ENCODE data around the gene GALNT2. TPM values are rescaled to one million over a fixed set of nuclear protein-coding genes. Genes with fewer than 3 reads are reported as not detected.

Gene GALNT2
- total RNA-seq, 1 experiment from 2014 or later: 62.2 TPM

- no peak for TF ChIP-seq CTCF (IDR thresholded peaks at IDR 0.05; ENCODE audit: insufficient read depth in 1 of 2, low read depth in 1 of 2, low read length in 1 of 2, severe bottlenecking in 1 of 2, unreplicated experiment in 1 of 2)
- intact Hi-C loops (cut with micrococcal nuclease; ENCODE audit: unreplicated experiment): no loop called here
- POLR2A ChIA-PET: interaction anchor here (0.6 kb wide), 1 partner anchor 35 kb away, joined by 3 read pairs; no protein-coding TSS in a partner anchor
- Histone ChIP-seq H3K4me3 (ENCODE audit: low read depth, low read length) (no peak overlapping the region), H3K36me3 (ENCODE audit: control insufficient read depth, insufficient read depth, low read length) (no peaks in the 10 kb centered on the region; the same call in 1 of the 2 replicates), H3K27me3 (replicated peaks; ENCODE audit: control insufficient read depth, insufficient read depth, low read length) (no peaks in the 10 kb centered on the region), H3K4me1 (peaks cover 8% of the 10 kb centered on the region), H3K9me3 (no peaks in the 10 kb centered on the region)
- no peak for DNase-seq
- CTCF ChIA-PET: no interaction called here
- no peak overlapping the region for H3K4me3 Mint-ChIP-seq (ENCODE audit: unreplicated experiment)
- H3K36me3 Mint-ChIP-seq (ENCODE audit: insufficient read depth, unreplicated experiment): no peaks in the 10 kb centered on the region
- H3K9me3 Mint-ChIP-seq (ENCODE audit: unreplicated experiment): no peaks in the 10 kb centered on the region
- no TSS peak for BruUV-seq (replicated peaks)
- H3K4me1 Mint-ChIP-seq (ENCODE audit: low read depth, unreplicated experiment): peaks cover 23% of the 10 kb centered on the region
- no peak overlapping the region for H3K27ac Mint-ChIP-seq (ENCODE audit: unreplicated experiment)
- no peaks in the 10 kb centered on the region for H3K27me3 Mint-ChIP-seq (ENCODE audit: insufficient read depth, unreplicated experiment)
These were observed 56.5 kb downstream of the GALNT2 start for GRCh38 chr1:230123280-230124185.

- peaks cover 23% of the 10 kb centered on the region for H3K4me1 Mint-ChIP-seq (ENCODE audit: low read depth, unreplicated experiment)
- BruUV-seq (replicated peaks): no TSS peak
- no peak overlapping the region for H3K27ac Mint-ChIP-seq (ENCODE audit: unreplicated experiment)
- peaks cover 8% of the 10 kb centered on the region for H3K4me1 ChIP-seq
- no peaks in the 10 kb centered on the region for H3K36me3 Mint-ChIP-seq (ENCODE audit: insufficient read depth, unreplicated experiment)
- H3K4me3 Mint-ChIP-seq (ENCODE audit: unreplicated experiment): no peak overlapping the region
- no peaks in the 10 kb centered on the region for H3K9me3 Mint-ChIP-seq (ENCODE audit: unreplicated experiment)
- intact Hi-C loops (cut with micrococcal nuclease; ENCODE audit: unreplicated experiment): no loop called here
- ChIA-PET POLR2A (no interaction called here), CTCF (no interaction called here)
- H3K36me3 ChIP-seq (ENCODE audit: control insufficient read depth, insufficient read depth, low read length): no peaks in the 10 kb centered on the region; the same call in 1 of the 2 replicates
- TF ChIP-seq CTCF (IDR thresholded peaks at IDR 0.05; ENCODE audit: insufficient read depth in 1 of 2, low read depth in 1 of 2, low read length in 1 of 2, severe bottlenecking in 1 of 2, unreplicated experiment in 1 of 2): no peak
- H3K27me3 ChIP-seq (replicated peaks; ENCODE audit: control insufficient read depth, insufficient read depth, low read length): no peaks in the 10 kb centered on the region
- H3K9me3 ChIP-seq: no peaks in the 10 kb centered on the region
- H3K4me3 ChIP-seq (ENCODE audit: low read depth, low read length): no peak overlapping the region
- no peaks in the 10 kb centered on the region for H3K27me3 Mint-ChIP-seq (ENCODE audit: insufficient read depth, unreplicated experiment)
- DNase-seq: no peak
These were observed 57.4 kb downstream of the GALNT2 start for GRCh38 chr1:230124186-230125128.

GRCh38 chr1:230125141-230125540 is 58.1 kb downstream of the GALNT2 start:
- Histone ChIP-seq H3K4me1 (peaks cover 8% of the 10 kb centered on the region), H3K27me3 (replicated peaks; ENCODE audit: control insufficient read depth, insufficient read depth, low read length) (no peaks in the 10 kb centered on the region), H3K4me3 (ENCODE audit: low read depth, low read length) (no peak overlapping the region), H3K36me3 (ENCODE audit: control insufficient read depth, insufficient read depth, low read length) (no peaks in the 10 kb centered on the region; the same call in none of the 2 replicates), H3K9me3 (no peaks in the 10 kb centered on the region)
- no peaks in the 10 kb centered on the region for H3K27me3 Mint-ChIP-seq (ENCODE audit: insufficient read depth, unreplicated experiment)
- H3K9me3 Mint-ChIP-seq (ENCODE audit: unreplicated experiment): no peaks in the 10 kb centered on the region
- TF ChIP-seq CTCF (IDR thresholded peaks at IDR 0.05; ENCODE audit: insufficient read depth in 1 of 2, low read depth in 1 of 2, low read length in 1 of 2, severe bottlenecking in 1 of 2, unreplicated experiment in 1 of 2): no peak
- H3K4me3 Mint-ChIP-seq (ENCODE audit: unreplicated experiment): no peak overlapping the region
- peaks cover 23% of the 10 kb centered on the region for H3K4me1 Mint-ChIP-seq (ENCODE audit: low read depth, unreplicated experiment)
- intact Hi-C loops (cut with micrococcal nuclease; ENCODE audit: unreplicated experiment): no loop called here
- POLR2A ChIA-PET: no interaction called here
- peak overlapping the region; percentile 32 for H3K27ac Mint-ChIP-seq (ENCODE audit: unreplicated experiment)
- CTCF ChIA-PET: no interaction called here
- H3K36me3 Mint-ChIP-seq (ENCODE audit: insufficient read depth, unreplicated experiment): no peaks in the 10 kb centered on the region
- DNase-seq: no peak
- BruUV-seq (replicated peaks): no TSS peak
